Esophagus muscularis mucosa (tissue), 4 donors: ENCODE data around the gene GNAO1.

ENCODE experiments used
- EP300 ChIP-seq: sonication (generic); formaldehyde crosslinking; IDR thresholded peaks from one replicate; pipeline ENCODE4 v1.6.1; 2017; ENCODE audit warnings: antibody characterized with exemption
- POLR2A ChIP-seq: fragments of 450-650 bp; IDR thresholded peaks from one replicate; pipeline ENCODE4 v1.6.1; 2017; ENCODE audit warnings: antibody characterized with exemption, moderate library complexity, mild to moderate bottlenecking, low read depth
- POLR2AphosphoS5 ChIP-seq, 2 donors: sonication (generic); formaldehyde crosslinking; IDR thresholded peaks; one replicate each; pipeline ENCODE4 v1.6.1; 2017; ENCODE audit warnings: antibody characterized with exemption in 2 of 2
- TF ChIP-seq, protein P1 (sequence below), 3 experiments: fragments of 200-600 bp in 2 of 3; fragments of 450-650 bp in 1 of 3; sonication (generic) in 2 of 3; IDR thresholded peaks; one replicate each; pipeline ENCODE4 v1.5.1; 2017 to 2019; ENCODE audit warnings: antibody characterized with exemption in 3 of 3, mild to moderate bottlenecking in 2 of 3, moderate library complexity in 1 of 3

DNA sequence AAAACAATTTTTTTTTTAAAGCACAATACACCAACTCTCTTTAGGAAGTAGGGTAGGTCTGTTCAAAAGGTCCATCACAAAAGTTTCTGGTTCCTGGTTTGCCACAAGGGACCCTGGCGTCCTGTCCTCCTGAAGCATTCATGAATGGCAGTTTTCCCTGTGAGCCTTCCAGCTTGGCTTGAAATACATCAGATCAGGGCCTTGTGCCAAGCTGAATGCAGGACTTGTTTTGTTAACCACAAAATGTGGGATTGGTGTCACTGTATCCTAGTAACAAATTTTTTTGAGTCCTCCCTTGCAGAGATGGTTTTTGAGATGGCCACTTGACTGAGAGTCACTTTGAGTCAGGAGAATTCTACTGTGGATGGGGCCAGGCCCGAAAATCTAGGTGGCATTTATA lies 3.9 kb downstream of the GNAO1 start:
- TF ChIP-seq, protein P1, sequence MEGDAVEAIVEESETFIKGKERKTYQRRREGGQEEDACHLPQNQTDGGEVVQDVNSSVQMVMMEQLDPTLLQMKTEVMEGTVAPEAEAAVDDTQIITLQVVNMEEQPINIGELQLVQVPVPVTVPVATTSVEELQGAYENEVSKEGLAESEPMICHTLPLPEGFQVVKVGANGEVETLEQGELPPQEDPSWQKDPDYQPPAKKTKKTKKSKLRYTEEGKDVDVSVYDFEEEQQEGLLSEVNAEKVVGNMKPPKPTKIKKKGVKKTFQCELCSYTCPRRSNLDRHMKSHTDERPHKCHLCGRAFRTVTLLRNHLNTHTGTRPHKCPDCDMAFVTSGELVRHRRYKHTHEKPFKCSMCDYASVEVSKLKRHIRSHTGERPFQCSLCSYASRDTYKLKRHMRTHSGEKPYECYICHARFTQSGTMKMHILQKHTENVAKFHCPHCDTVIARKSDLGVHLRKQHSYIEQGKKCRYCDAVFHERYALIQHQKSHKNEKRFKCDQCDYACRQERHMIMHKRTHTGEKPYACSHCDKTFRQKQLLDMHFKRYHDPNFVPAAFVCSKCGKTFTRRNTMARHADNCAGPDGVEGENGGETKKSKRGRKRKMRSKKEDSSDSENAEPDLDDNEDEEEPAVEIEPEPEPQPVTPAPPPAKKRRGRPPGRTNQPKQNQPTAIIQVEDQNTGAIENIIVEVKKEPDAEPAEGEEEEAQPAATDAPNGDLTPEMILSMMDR (IDR thresholded peaks at IDR 0.05): no peak
- TF ChIP-seq POLR2A (no peak), POLR2AphosphoS5 (IDR thresholded peaks at IDR 0.05) (no peak), EP300 (no peak)
